GM18502 (cell line): ENCODE data around the gene RASGRP3.

Experiments
- ATAC-seq: cut with Tn5 transposase; IDR thresholded peaks from one replicate; pipeline ENCODE4 v1.9.1; 2021; ENCODE audit warnings: mild to moderate bottlenecking; ENCODE audit not compliant: unreplicated experiment, poor library complexity

Gene RASGRP3

DNA sequence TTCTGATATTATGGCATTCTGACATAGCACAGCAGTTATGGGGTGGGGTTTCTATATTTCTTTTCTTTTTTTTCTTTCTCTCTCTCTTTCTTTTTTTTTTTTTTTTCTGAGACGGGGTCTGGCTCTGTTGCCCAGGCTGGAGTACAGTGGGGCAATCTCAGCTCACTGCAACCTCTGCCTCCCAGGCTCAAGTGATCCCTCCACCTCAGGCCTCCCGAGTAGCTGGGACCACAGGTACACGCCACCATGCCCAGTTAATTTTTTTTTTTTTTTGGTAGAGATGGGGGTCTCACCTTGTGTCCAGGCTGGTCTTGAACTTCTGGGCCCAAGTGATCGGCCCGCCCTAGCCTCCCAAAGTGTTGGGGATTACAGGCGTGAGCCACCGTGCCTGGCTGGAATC lies 130.2 kb downstream of the RASGRP3 start:
- no peak for ATAC-seq

DNA sequence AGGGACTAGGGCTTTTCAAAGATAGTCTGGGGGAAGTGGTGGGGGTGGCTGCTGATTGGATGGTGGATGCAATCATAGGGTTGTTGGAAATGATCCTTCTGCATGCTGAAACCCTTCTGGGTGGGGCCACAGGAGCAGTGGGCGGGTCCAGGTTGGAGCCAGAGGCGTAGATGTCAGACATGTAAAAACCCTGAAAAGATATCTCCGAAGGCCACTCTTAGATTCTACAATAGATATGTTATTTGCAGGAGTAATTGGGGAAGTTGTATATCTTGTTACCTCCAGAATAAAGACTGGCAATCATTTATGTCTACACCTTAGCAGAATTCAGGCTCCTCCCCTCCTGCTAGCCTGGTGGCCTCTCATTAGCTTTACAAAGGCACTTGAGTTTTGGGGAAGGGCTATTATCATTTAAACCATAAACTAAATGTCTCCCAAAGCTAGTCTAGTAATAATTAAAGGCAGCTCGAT lies 130.8 kb downstream of the RASGRP3 start:
- no peak for ATAC-seq

DNA sequence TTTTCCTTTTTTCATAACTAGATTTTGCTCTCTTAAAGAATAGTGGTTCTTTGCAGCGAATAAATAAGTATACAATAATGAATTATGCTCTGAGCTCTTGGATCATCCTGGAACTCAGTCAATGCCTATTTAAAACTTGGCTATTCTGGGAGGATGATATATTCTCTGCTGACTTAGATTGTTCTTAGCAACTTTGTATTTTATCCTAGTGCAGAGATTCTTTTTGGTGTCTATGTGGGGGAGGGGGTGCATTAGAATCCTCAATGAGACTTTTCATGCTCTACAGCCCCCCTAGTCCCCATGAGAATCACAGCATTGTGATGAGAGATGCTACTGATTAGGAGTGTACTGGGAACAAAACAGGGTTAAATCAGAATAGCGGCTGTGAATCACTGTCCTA lies 131.5 kb downstream of the RASGRP3 start:
- no peak for ATAC-seq

DNA sequence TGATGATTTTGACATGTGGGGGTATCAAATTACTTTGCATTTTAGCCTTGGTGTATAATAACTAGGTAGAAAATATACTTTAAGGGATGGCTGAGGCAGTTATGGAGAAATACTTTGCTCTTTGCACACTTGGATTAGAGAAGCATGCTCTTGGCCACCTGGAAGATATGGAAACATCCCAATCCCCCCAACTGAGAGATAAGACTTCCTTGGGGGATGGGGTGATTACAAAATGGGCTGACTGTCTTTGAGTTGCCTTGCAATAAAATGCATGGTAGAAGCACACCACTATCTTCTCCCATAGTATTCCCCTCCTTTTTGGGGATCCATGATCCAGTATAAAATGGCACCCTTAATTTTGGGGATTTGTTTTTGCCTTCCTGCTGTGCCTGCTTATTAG lies 137.7 kb downstream of the RASGRP3 start:
- no peak for ATAC-seq
